Limb (tissue), 2 donors: ENCODE data around the gene CTNNBL1.

Experiments used
- DNase-seq, 2 donors: peaks; one replicate each; pipeline ENCODE4 v3.0.0-alpha.2; 2016; ENCODE audit errors: extremely low spot score in 2 of 2

The CTNNBL1 gene

GRCh38 chr20:37877832-37878772, 184.3 kb downstream of the CTNNBL1 start:
- DNase-seq: no peak

- peak in 1 of 2 donors; percentile 65 for DNase-seq
Observed at GRCh38 chr20:37878835-37879599, 185.2 kb downstream of the CTNNBL1 start.

- no peak for DNase-seq
Observed at GRCh38 chr20:37879843-37880242, 186.0 kb downstream of the CTNNBL1 start.

- DNase-seq: peak; percentile 34 to 70
Observed at GRCh38 chr20:37880726-37881591, 187.1 kb downstream of the CTNNBL1 start.

GRCh38 chr20:37881601-37882343, 187.9 kb downstream of the CTNNBL1 start:
- DNase-seq: no peak

- no peak for DNase-seq
Observed at GRCh38 chr20:37882961-37883712, 189.3 kb downstream of the CTNNBL1 start.

- no peak for DNase-seq
Observed at GRCh38 chr20:37885042-37885441, 191.2 kb downstream of the CTNNBL1 start.

- DNase-seq: no peak
Observed at GRCh38 chr20:37885593-37886503, 192.0 kb downstream of the CTNNBL1 start.

- DNase-seq: no peak
Observed at GRCh38 chr20:37886851-37887297, 193.0 kb downstream of the CTNNBL1 start.

GRCh38 chr20:37888641-37889040, 194.8 kb downstream of the CTNNBL1 start:
- no peak for DNase-seq

GRCh38 chr20:37890108-37890507, 196.3 kb downstream of the CTNNBL1 start:
- DNase-seq: no peak

- DNase-seq: no peak
Observed at GRCh38 chr20:37890643-37891042, 196.8 kb downstream of the CTNNBL1 start.

- no peak for DNase-seq
Observed at GRCh38 chr20:37892001-37892400, 198.2 kb downstream of the CTNNBL1 start.

- DNase-seq: no peak
Observed at GRCh38 chr20:37893566-37894241, 199.9 kb downstream of the CTNNBL1 start.

GRCh38 chr20:37894454-37894853, 200.6 kb downstream of the CTNNBL1 start:
- no peak for DNase-seq

GRCh38 chr20:37895166-37895565, 201.3 kb downstream of the CTNNBL1 start:
- no peak for DNase-seq

GRCh38 chr20:37896932-37897548, 203.2 kb downstream of the CTNNBL1 start:
- no peak for DNase-seq
